HG03571 (cell line): ENCODE measurements around the gene MMP15.
"Not testable (repeated sequence)": the region's sequence is repeated elsewhere in the genome, so short reads cannot be mapped to it uniquely, and the experiment has no call there.

Source experiments
- ATAC-seq: cut with Tn5 transposase; IDR thresholded peaks from one replicate; pipeline ENCODE4 v1.9.1; 2021; ENCODE audit not compliant: unreplicated experiment

The MMP15 gene

GRCh38 chr16:58085584-58086251 is 60.2 kb downstream of the MMP15 start:
- ATAC-seq: no peak

DNA sequence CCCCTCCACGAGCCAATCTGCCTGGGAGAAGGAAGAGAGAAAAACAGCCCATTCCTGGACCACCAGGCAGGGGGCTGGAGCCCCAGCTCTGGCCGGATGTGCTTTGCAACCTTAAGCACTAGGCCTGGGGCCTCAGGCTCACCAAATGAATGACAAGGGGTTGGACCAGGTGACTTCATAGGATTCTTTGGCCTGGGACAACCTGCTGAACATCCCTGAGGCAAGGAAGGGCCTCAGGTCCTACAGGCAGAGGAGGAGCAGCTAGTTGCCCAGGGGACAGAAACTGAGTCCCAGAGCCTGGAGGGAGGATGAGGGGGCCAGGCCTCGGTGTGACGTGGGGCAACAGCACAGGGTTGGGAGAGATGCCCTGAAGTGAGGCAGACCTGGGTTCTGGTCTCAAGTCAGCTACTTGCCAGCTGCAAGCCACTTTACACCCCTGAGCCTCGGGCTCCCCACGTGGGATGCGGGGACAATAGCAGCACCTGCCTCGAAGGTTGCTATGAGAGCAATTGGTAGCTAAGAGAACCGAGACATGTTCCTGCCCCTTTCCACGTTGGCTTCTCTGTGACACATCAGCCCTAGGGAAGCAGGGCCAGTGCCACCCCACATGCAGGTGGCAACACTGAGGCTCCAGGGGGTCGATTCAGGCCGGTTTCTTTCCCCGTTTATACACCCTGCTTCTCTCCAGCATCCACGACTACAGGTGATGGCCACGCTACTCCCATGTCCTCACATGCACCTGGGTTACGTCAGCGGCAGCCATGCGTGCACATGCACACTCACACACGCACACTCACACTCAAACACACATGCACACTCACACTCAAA is 61.0 kb downstream of the MMP15 start:
- ATAC-seq: no peak

DNA sequence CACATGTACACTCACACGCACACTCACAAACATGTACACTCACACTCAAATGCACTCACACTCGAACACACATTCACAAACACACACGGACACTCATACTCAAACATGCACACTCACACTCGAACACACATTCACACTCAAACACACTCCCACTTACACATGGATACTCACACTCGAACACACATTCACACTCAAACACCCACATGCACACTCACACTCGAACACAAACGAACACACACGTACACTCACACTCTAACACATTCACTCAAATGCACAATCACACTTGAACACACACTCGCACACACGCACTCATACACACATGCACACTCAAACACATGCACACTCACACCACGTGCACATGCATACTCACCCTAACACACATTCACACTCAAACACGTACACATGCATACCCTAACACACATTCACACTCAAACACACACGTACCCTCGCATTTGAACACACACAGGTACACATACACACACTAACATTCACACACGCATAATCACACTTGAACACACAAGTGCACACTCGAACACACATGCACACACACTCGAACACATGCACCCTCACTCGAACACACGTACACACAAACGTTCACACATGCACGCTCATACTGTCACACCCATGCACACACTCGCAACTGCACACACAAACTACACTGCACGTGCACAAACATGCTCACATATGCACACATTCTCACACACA is 61.8 kb downstream of the MMP15 start:
- no peak for ATAC-seq

DNA sequence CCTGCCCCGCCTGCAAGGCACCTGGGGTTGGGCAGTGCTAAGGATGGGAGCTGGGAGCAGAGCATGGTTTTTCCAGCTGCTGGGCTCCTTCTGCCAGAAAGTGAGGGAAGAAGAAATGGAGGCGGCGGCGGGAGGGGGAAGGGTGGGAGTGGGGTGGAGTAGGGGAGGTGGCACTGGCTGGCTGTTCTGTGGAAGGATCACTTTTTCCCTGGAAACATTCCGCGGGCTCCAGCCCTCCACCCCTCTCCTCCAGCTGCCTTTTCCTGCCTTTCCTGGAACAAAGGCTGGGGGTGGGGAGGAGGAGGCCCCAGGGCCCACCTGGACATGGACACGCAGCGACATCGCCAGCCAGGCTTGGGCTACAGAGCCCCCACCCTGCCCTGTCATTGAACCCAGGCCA is 62.5 kb downstream of the MMP15 start:
- ATAC-seq: no peak

DNA sequence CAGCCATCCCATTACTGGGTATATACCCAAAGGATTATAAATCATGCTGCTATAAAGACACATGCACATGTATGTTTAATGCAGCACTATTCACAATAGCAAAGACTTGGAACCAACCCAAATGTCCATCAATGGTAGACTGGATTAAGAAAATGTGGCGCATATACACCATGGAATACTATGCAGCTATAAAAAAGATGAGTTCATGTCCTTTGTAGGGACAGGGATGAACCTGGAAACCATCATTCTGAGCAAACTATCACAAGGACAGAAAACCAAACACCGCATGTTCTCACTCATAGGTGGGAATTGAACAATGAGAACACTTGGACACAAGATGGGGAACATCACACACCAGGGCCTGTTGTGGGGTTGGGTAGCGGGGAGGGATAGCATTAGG is 64.8 kb downstream of the MMP15 start:
- not testable (repeated sequence) for ATAC-seq

GRCh38 chr16:58094026-58094425 is 68.5 kb downstream of the MMP15 start:
- no peak for ATAC-seq

- no peak for ATAC-seq
Observed at GRCh38 chr16:58094791-58095574, 69.4 kb downstream of the MMP15 start.

DNA sequence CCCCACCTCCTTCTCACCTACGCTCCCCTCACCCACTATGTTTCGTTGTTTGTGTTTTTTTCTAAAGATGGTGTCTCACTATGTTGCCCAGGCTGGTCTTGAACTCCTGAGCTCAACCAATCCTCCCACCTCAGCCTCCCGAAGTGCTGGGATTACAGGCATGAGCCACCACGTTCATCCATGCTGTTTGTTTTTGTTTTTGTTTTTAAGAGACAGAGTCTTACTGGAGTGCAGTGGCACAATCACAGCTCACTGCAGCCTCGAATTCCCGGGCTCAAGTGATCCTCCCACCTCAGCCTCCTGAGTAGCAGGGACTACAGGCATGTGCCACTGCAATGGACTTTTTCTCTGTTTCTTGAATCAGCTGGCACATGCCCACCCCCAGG is 70.0 kb downstream of the MMP15 start:
- ATAC-seq: not testable (repeated sequence)

DNA sequence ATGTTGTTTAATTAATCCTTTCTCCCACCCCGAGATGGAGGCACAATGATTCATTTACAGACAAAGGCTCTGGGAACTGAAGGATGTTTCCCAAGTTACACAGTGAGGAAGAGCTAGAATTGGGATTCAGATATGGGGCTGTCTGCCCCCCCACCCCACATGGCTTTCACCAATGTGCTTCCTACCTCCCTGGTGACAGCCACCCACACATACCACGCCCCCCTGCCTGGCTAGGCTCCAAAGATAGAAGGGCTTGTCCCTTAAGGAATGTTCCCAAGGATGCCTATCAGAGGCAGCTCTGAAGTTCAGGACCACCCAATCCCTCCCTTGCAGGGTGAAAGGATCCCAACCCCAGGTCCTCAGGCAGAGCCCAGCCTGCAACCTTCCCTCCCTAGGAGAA is 70.7 kb downstream of the MMP15 start:
- ATAC-seq: no peak
